Endodermal cell (in vitro differentiated cells): Measurements from ENCODE around the gene BUB1B. TPM values are rescaled to one million over a fixed set of nuclear protein-coding genes. Genes with fewer than 3 reads are reported as not detected.

Experiments
- DNase-seq: peaks from one replicate; pipeline ENCODE4 v3.0.0-alpha.2; 2017
- H3K27ac ChIP-seq: 2 replicates; pipeline ENCODE4 v1.5.1; 2013; ENCODE audit warnings: mild to moderate bottlenecking, low read depth, low read length, moderate library complexity
- H3K27me3 ChIP-seq: 2 replicates; pipeline ENCODE4 v1.6.1; 2013; ENCODE audit warnings: mild to moderate bottlenecking, low read length, moderate library complexity; ENCODE audit not compliant: insufficient read depth, control insufficient read depth, poor library complexity, severe bottlenecking
- H3K36me3 ChIP-seq: 2 replicates; pipeline ENCODE4 v1.7.0; 2013; ENCODE audit warnings: mild to moderate bottlenecking, low read length, moderate library complexity; ENCODE audit not compliant: control insufficient read depth, insufficient read depth
- H3K4me1 ChIP-seq: one replicate; pipeline ENCODE4 v1.7.0; 2013; ENCODE audit warnings: low read length; ENCODE audit not compliant: control insufficient read depth, insufficient read depth
- H3K4me3 ChIP-seq: 2 replicates; pipeline ENCODE4 v1.5.1; 2013; ENCODE audit warnings: mild to moderate bottlenecking, low read length, moderate library complexity
- H3K9ac ChIP-seq: 2 replicates; pipeline ENCODE4 v1.6.1; 2013; ENCODE audit warnings: mild to moderate bottlenecking, low read length, moderate library complexity; ENCODE audit not compliant: poor library complexity, severe bottlenecking; ENCODE audit errors: extremely low read depth
- H3K9me3 ChIP-seq: 2 replicates; pipeline ENCODE4 v1.6.1; 2013; ENCODE audit warnings: mild to moderate bottlenecking, low read length, moderate library complexity; ENCODE audit not compliant: control insufficient read depth
- H3K27ac Mint-ChIP-seq: 2 replicates; pipeline ENCODE4 v1.8.0; 2020; ENCODE audit warnings: mixed read lengths
- H3K27me3 Mint-ChIP-seq: 2 replicates; pipeline ENCODE4 v1.8.0; 2021; ENCODE audit warnings: mild to moderate bottlenecking, mixed read lengths; ENCODE audit not compliant: insufficient read depth
- H3K36me3 Mint-ChIP-seq: 2 replicates; pipeline ENCODE4 v1.8.0; 2020; ENCODE audit warnings: low read depth, mixed read lengths
- H3K4me1 Mint-ChIP-seq: 2 replicates; pipeline ENCODE4 v1.8.0; 2020; ENCODE audit warnings: mixed read lengths
- H3K4me3 Mint-ChIP-seq: 2 replicates; pipeline ENCODE4 v1.8.0; 2020; ENCODE audit warnings: mild to moderate bottlenecking, moderate library complexity, mixed read lengths
- H3K9me3 Mint-ChIP-seq: 2 replicates; pipeline ENCODE4 v1.8.0; 2020; ENCODE audit warnings: mild to moderate bottlenecking, mixed read lengths
- WGBS, 2 experiments: methylation state at CpG; one replicate each; pipeline versions ENCODE4 v1.1.5 to v1.1.7; 2013; ENCODE audit warnings: missing lambda C conversion rate in 2 of 2, mixed read lengths in 1 of 2; ENCODE audit not compliant: insufficient coverage in 1 of 2, insufficient read length in 1 of 2; 5-methylcytosine and 5-hydroxymethylcytosine counted together
- total RNA-seq, 2 donors: library from RNA; stranded (reverse); fragmentation: NEBNext Ultra II Directional in 1 of 2; extraction: Animal tissue kit (Norgen Biotek cat#: 25700) in 1 of 2; gene quantifications; 2 replicates in 1 of 2; 3 replicates in 1 of 2; pipeline ENCODE4 v1.2.1, GENCODE V29; 2021
- TF ChIP-seq, protein P1 (sequence below): fragments of 200-600 bp; sonication (generic); conservative IDR thresholded peaks from 2 replicates; pipeline ENCODE4 v1.5.0; 2021; ENCODE audit warnings: antibody characterized with exemption, mild to moderate bottlenecking

The BUB1B gene
- total RNA-seq, 2 donors from 2014 or later: 58.6 to 108 TPM

GRCh38 chr15:40190591-40190990 is 29.7 kb downstream of the BUB1B start:
- Mint-ChIP-seq H3K36me3 (peaks cover 41% of the 10 kb centered on the region), H3K27ac (no peak overlapping the region), H3K9me3 (no peaks in the 10 kb centered on the region), H3K27me3 (no peaks in the 10 kb centered on the region), H3K4me1 (peaks cover 3% of the 10 kb centered on the region), H3K4me3 (no peak overlapping the region)
- no peak overlapping the region for H3K27ac ChIP-seq
- no peak for DNase-seq
- TF ChIP-seq, protein P1, sequence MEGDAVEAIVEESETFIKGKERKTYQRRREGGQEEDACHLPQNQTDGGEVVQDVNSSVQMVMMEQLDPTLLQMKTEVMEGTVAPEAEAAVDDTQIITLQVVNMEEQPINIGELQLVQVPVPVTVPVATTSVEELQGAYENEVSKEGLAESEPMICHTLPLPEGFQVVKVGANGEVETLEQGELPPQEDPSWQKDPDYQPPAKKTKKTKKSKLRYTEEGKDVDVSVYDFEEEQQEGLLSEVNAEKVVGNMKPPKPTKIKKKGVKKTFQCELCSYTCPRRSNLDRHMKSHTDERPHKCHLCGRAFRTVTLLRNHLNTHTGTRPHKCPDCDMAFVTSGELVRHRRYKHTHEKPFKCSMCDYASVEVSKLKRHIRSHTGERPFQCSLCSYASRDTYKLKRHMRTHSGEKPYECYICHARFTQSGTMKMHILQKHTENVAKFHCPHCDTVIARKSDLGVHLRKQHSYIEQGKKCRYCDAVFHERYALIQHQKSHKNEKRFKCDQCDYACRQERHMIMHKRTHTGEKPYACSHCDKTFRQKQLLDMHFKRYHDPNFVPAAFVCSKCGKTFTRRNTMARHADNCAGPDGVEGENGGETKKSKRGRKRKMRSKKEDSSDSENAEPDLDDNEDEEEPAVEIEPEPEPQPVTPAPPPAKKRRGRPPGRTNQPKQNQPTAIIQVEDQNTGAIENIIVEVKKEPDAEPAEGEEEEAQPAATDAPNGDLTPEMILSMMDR: no peak
- H3K9me3 ChIP-seq: no peaks in the 10 kb centered on the region
- H3K9ac ChIP-seq: no peak overlapping the region
- peaks cover 58% of the 10 kb centered on the region for H3K36me3 ChIP-seq
- no peaks in the 10 kb centered on the region for H3K27me3 ChIP-seq
- 89 to 95% methylated on average over 4 to 6 of the region's 6 CpGs for WGBS, 2 experiments
- H3K4me3 ChIP-seq: no peak overlapping the region
- no peaks in the 10 kb centered on the region for H3K4me1 ChIP-seq

DNA sequence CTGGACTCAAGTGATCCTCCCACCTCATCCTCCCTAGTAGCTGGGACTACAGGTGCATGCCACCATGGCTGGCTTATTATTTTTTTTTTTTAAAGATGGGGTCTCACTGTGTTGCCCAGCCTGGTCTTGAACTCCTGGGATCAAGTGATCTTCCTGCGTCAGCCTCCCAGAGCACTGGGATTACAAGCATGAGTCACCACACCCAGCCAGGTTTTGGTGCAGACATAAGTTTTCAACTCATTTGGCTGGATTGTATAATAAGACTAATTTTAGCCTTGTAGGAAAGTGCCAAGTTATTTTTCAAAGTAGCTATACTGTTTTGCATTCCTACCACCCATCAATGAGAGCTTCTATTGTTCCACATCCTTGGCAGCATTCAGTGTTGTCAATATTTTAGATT is 32.1 kb downstream of the BUB1B start:
- no peak overlapping the region for H3K9ac ChIP-seq
- no peak overlapping the region for H3K4me3 Mint-ChIP-seq
- TF ChIP-seq, protein P1: no peak
- no peak overlapping the region for H3K27ac ChIP-seq
- no peaks in the 10 kb centered on the region for H3K9me3 Mint-ChIP-seq
- H3K4me1 Mint-ChIP-seq: peaks cover 9% of the 10 kb centered on the region
- H3K9me3 ChIP-seq: no peaks in the 10 kb centered on the region
- peaks cover 67% of the 10 kb centered on the region for H3K36me3 ChIP-seq
- H3K36me3 Mint-ChIP-seq: peaks cover 43% of the 10 kb centered on the region
- H3K27me3 Mint-ChIP-seq: no peaks in the 10 kb centered on the region
- no peaks in the 10 kb centered on the region for H3K4me1 ChIP-seq
- no peak overlapping the region for H3K27ac Mint-ChIP-seq
- WGBS, 2 experiments: 91 to 100% methylated on average over 1 of the region's 1 CpG
- no peak for DNase-seq
- H3K4me3 ChIP-seq: no peak overlapping the region
- no peaks in the 10 kb centered on the region for H3K27me3 ChIP-seq

DNA sequence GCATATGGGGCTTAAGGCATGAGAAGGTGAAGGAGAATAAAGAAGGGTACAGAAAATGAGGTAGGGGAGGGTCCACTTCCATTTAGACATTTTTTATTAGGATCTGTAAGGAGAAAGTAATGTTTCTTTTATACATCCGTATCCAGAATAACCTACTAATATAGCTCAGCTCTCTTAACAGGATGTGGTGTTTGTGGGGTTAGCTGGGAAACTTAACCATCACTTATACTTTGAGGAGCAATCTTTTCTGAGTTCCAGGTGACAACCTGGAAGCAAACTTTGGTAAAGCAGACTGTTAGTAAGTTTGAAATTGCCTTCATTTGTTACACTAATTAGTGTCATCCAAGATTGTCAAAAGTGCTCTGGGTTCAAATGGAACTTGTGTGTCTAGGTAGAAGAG is 36.6 kb downstream of the BUB1B start:
- peaks cover 74% of the 10 kb centered on the region for H3K36me3 ChIP-seq
- DNase-seq: no peak
- TF ChIP-seq, protein P1: no peak
- no CpG with 5 or more reads among the region's 1 CpG for WGBS, 2 experiments
- H3K4me3 Mint-ChIP-seq: no peak overlapping the region
- H3K9me3 Mint-ChIP-seq: no peaks in the 10 kb centered on the region
- peaks cover 9% of the 10 kb centered on the region for H3K4me1 Mint-ChIP-seq
- no peaks in the 10 kb centered on the region for H3K27me3 ChIP-seq
- no peak overlapping the region for H3K27ac ChIP-seq
- H3K27me3 Mint-ChIP-seq: no peaks in the 10 kb centered on the region
- H3K27ac Mint-ChIP-seq: no peak overlapping the region
- no peak overlapping the region for H3K9ac ChIP-seq
- H3K9me3 ChIP-seq: no peaks in the 10 kb centered on the region
- H3K4me1 ChIP-seq: no peaks in the 10 kb centered on the region
- H3K4me3 ChIP-seq: no peak overlapping the region
- H3K36me3 Mint-ChIP-seq: peaks cover 49% of the 10 kb centered on the region
